K562 (cell line): Measurements from ENCODE around the gene LBP. TPM values are rescaled to one million over a fixed set of nuclear protein-coding genes. Genes with fewer than 3 reads are reported as not detected.

Experiments
- ATAC-seq: fragments of 200-7000 bp; cut with Tn5 transposase; 3 replicates; pipeline ENCODE4 v1.9.1; 2020; ENCODE audit warnings: moderate library complexity
- BruUV-seq: library from RNA; stranded (reverse); fragments of 400-500 nt; replicated peaks from 2 replicates; lab custom pipeline; 2021; lab: Mats Ljungman, UMichigan
- CTCF ChIA-PET: fragments of 300-600 bp; formaldehyde crosslinking; extraction: SDS; loops from one replicate; lab custom pipeline; 2021; ENCODE audit warnings: low intra/inter-chr PET ratio; lab: Yijun Ruan, JAX
- POLR2A ChIA-PET: fragments of 300-600, 350-650 bp; sonication (Branson Sonifier 250); formaldehyde crosslinking; extraction: SDS; loops from one replicate; lab custom pipeline; 2021; ENCODE audit warnings: antibody characterized with exemption, inconsistent platforms; lab: Yijun Ruan, JAX
- DNase-seq, 4 experiments: peaks; one replicate each; pipeline versions ENCODE4 v3.0.0 to v3.0.0-alpha.2; 2011 to 2018; ENCODE audit warnings: low spot score in 3 of 4, mixed read lengths in 3 of 4; ENCODE audit errors: extremely low read depth in 1 of 4
- FAIRE-seq: peaks from 2 replicates; lab custom pipeline; 2011; peaks lifted over from hg19 to GRCh38; lab: Jason Lieb, UNC
- H2AFZ ChIP-seq: 2 replicates; pipeline ENCODE4 v1.6.0; 2011; ENCODE audit warnings: low read depth, low read length, control low read depth, inconsistent platforms
- H3K27ac ChIP-seq: fragments of 200-600 bp; 3 replicates; pipeline ENCODE4 v1.8.0; 2011; ENCODE audit warnings: low read depth, mild to moderate bottlenecking, control low read depth, inconsistent platforms, low read length, moderate library complexity, mixed read lengths; ENCODE audit errors: extremely low read depth
- H3K27me3 ChIP-seq, 2 experiments: fragments of 300-600 bp in 1 of 2; 2 replicates in 1 of 2; 3 replicates in 1 of 2; pipeline versions ENCODE4 v1.6.0 to v1.8.0; 2011; ENCODE audit warnings: inconsistent platforms in 2 of 2, low read length in 2 of 2, mild to moderate bottlenecking in 1 of 2, mixed read lengths in 1 of 2, moderate library complexity in 1 of 2; ENCODE audit not compliant: control insufficient read depth in 2 of 2, insufficient read depth in 2 of 2
- H3K36me3 ChIP-seq: fragments of 300-600 bp; 3 replicates; pipeline ENCODE4 v1.8.0; 2011; ENCODE audit warnings: mild to moderate bottlenecking, low read length, inconsistent platforms; ENCODE audit not compliant: control insufficient read depth, insufficient read depth
- H3K4me1 ChIP-seq, 2 experiments: fragments of 200-600 bp in 1 of 2; replicated peaks in 1 of 2; 2 replicates in 1 of 2; 3 replicates in 1 of 2; pipeline versions ENCODE4 v1.5.1 to v1.8.0; 2011; ENCODE audit warnings: inconsistent platforms in 2 of 2, low read length in 2 of 2, mild to moderate bottlenecking in 1 of 2, mixed read lengths in 1 of 2, moderate library complexity in 1 of 2; ENCODE audit not compliant: control insufficient read depth in 2 of 2, insufficient read depth in 2 of 2
- H3K4me2 ChIP-seq: 2 replicates; pipeline ENCODE4 v1.6.1; 2011; ENCODE audit warnings: low read length, control low read depth, inconsistent platforms, mixed read lengths; ENCODE audit not compliant: insufficient read depth
- H3K4me3 ChIP-seq: fragments of 200-600 bp; sonication (generic), shearing (Covaris generic); 2 replicates; pipeline ENCODE4 v1.5.1; 2016; ENCODE audit warnings: control low read depth, inconsistent platforms
- H3K79me2 ChIP-seq: fragments of 200-600 bp; 3 replicates; pipeline ENCODE4 v1.8.0; 2011; ENCODE audit warnings: low read length, inconsistent platforms; ENCODE audit not compliant: control insufficient read depth, insufficient read depth
- H3K9ac ChIP-seq, 2 experiments: 2 replicates each; pipeline versions ENCODE4 v1.6.0 to v1.6.1; 2011; ENCODE audit warnings: low read depth in 2 of 2, low read length in 2 of 2, control low read depth in 1 of 2, inconsistent platforms in 1 of 2, mild to moderate bottlenecking in 1 of 2, mixed read lengths in 1 of 2; ENCODE audit not compliant: insufficient read depth in 1 of 2
- H3K9me1 ChIP-seq: one replicate; pipeline ENCODE4 v1.6.0; 2011; ENCODE audit warnings: inconsistent platforms, mild to moderate bottlenecking, low read length, moderate library complexity; ENCODE audit not compliant: control insufficient read depth, insufficient read depth
- H3K9me3 ChIP-seq: replicated peaks from 2 replicates; pipeline ENCODE4 v1.5.1; 2011; ENCODE audit warnings: low read depth, low read length, inconsistent platforms; ENCODE audit not compliant: control insufficient read depth, insufficient read depth
- H4K20me1 ChIP-seq: replicated peaks from 2 replicates; pipeline ENCODE4 v1.6.1; 2011; ENCODE audit warnings: low read length, inconsistent platforms, mixed read lengths; ENCODE audit not compliant: control insufficient read depth, insufficient read depth
- POLR3A ChIP-seq: IDR thresholded peaks from 2 replicates; pipeline ENCODE4 v1.6.1; 2011; ENCODE audit warnings: borderline replicate concordance, mild to moderate bottlenecking, moderate library complexity; ENCODE audit not compliant: insufficient read length, insufficient read depth; ENCODE audit errors: extremely low read depth
- PYGO2 ChIP-seq: fragments of 450-650 bp; IDR thresholded peaks from 2 replicates; pipeline ENCODE4 v1.6.1; 2016; ENCODE audit warnings: mild to moderate bottlenecking, missing genetic modification characterization, moderate library complexity, missing compliant biosample characterization
- RBM39 ChIP-seq: fragments of 200-400 bp; formaldehyde crosslinking; optimal IDR thresholded peaks from 2 replicates; pipeline ENCODE3; 2018; ENCODE audit warnings: low read depth, low read length
- STAT5A ChIP-seq: IDR thresholded peaks from 2 replicates; pipeline ENCODE4 v1.6.1; 2012; ENCODE audit warnings: low read length, inconsistent platforms, borderline replicate concordance
- ZC3H8 ChIP-seq: fragments of 450-650 bp; IDR thresholded peaks from 2 replicates; pipeline ENCODE4 v1.6.1; 2017
- ZNF695 ChIP-seq: fragments of 450-650 bp; formaldehyde crosslinking; IDR thresholded peaks from 2 replicates; pipeline ENCODE4 v1.4.0; 2020; ENCODE audit warnings: mild to moderate bottlenecking, moderate library complexity
- WGBS: fragments of 100-300 bp; shearing (Covaris generic); methylation state at CpG from one replicate; pipeline ENCODE4 v1.1.6; 2016; ENCODE audit warnings: low coverage, mixed read lengths; ENCODE audit not compliant: insufficient coverage; ENCODE audit errors: missing lambda C conversion rate; 5-methylcytosine and 5-hydroxymethylcytosine counted together
- in situ Hi-C: fragments of 300-500 bp; cut with MboI; formaldehyde crosslinking; loops from 4 replicates; pipeline ENCODE4 v1.15.0; 2018; ENCODE audit warnings: inconsistent platforms, mixed read lengths
- intact Hi-C: fragments of 100-400 bp; cut with micrococcal nuclease; formaldehyde crosslinking; loops from 2 replicates; pipeline ENCODE4 v1.14.2; 2022
- polyA plus RNA-seq, 8 experiments: library from polyadenylated mRNA; depleted of rRNA in 4 of 8; stranded (reverse) in 5 of 8; unstranded in 3 of 8; fragments of >200 nt; fragmentation: Nextera tagmentation in 2 of 8; fragmentation: Illumina TruSeq in 1 of 8; extraction: Ambion mirVana in 2 of 8; extraction: Trizol in 1 of 8; gene quantifications; 2 replicates each; pipeline versions ENCODE4 v1.2.1 to v1.2.3, GENCODE V29; 2011 to 2014; ENCODE audit warnings: inconsistent platforms in 1 of 8, missing spikeins in 1 of 8
- total RNA-seq, 7 experiments: library from RNA; depleted of rRNA in 6 of 7; stranded (reverse); fragments of >200 nt in 6 of 7; fragmentation: Illumina TruSeq in 2 of 7; extraction: Trizol in 2 of 7; gene quantifications; 2 replicates each; pipeline versions ENCODE4 v1.2.1 to v1.2.3, GENCODE V29; 2011 to 2021; ENCODE audit warnings: low replicate concordance in 1 of 7
- TF ChIP-seq, protein P1 (sequence below), 3 experiments: fragments of 200-800 bp in 1 of 3; fragments of 250-450 bp in 1 of 3; fragments of 450-650 bp in 1 of 3; sonication (Bioruptor Pico) in 1 of 3; sonication (Bioruptor generic) in 1 of 3; formaldehyde crosslinking in 1 of 3; IDR thresholded peaks; 2 replicates each; pipeline versions ENCODE4 v1.6.1 to v1.8.0; 2016 to 2022; ENCODE audit warnings: mild to moderate bottlenecking in 2 of 3, missing genetic modification characterization in 2 of 3, missing compliant biosample characterization in 1 of 3, moderate library complexity in 1 of 3
- TF ChIP-seq, protein P2 (sequence below): IDR thresholded peaks from 2 replicates; pipeline ENCODE4 v1.6.1; 2011; ENCODE audit not compliant: insufficient read length; ENCODE audit errors: extremely low read depth

The LBP gene
- total and polyA plus RNA-seq, 9 of the 15 experiments (the other 6 are each of a cell fraction or from before 2014, with no cell fraction given) = 0.06 to 0.31 (median 0.09) TPM; not detected in 3

DNA sequence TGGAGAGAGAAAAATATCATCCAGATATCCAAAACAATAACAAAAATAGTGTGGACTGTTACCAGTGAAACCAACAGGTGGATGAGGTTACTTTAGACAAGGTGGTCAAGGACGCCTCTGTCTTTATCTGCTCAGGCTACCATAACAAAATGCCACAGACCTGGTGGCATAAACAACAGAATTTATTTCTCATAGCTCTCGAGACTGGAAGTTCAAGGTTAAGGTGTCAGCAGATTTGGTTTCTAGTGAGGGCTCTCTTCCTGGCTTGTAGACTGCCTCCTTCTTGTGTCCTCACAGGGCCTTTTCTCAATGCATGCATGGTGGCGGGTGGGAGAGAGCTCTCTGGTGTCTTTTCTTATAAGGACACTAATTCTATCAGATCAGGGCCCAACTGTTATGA is 21.1 kb upstream of the LBP start:
- no peaks in the 10 kb centered on the region for H3K4me1 ChIP-seq
- H3K9me3 ChIP-seq = no peaks in the 10 kb centered on the region
- intact Hi-C loops (no loop called here), in situ Hi-C loops (no loop called here)
- no peak for DNase-seq
- no TSS peak for BruUV-seq
- no peak overlapping the region for H3K27ac ChIP-seq
- no peaks in the 10 kb centered on the region for H3K9me1 ChIP-seq
- peaks cover 29 to 38% of the 10 kb centered on the region in 2 experiments; a peak in 3 of 5 replicates for H3K27me3 ChIP-seq
- H3K36me3 ChIP-seq = no peaks in the 10 kb centered on the region
- no peaks in the 10 kb centered on the region for H4K20me1 ChIP-seq
- ChIA-PET CTCF (no interaction called here), POLR2A (interaction anchor here (0.9 kb wide), 1 partner anchor 288 kb away, joined by 3 read pairs; no protein-coding TSS in a partner anchor)
- no peak for ATAC-seq
- FAIRE-seq = no peak
- 6% methylated on average over 3 of the region's 3 CpGs for WGBS
- H3K4me2 ChIP-seq = no peak overlapping the region
- TF ChIP-seq ZNF695 = no peak
- no peak for TF ChIP-seq RBM39
- TF ChIP-seq PYGO2 (tag) = no peak
- TF ChIP-seq, protein P1, sequence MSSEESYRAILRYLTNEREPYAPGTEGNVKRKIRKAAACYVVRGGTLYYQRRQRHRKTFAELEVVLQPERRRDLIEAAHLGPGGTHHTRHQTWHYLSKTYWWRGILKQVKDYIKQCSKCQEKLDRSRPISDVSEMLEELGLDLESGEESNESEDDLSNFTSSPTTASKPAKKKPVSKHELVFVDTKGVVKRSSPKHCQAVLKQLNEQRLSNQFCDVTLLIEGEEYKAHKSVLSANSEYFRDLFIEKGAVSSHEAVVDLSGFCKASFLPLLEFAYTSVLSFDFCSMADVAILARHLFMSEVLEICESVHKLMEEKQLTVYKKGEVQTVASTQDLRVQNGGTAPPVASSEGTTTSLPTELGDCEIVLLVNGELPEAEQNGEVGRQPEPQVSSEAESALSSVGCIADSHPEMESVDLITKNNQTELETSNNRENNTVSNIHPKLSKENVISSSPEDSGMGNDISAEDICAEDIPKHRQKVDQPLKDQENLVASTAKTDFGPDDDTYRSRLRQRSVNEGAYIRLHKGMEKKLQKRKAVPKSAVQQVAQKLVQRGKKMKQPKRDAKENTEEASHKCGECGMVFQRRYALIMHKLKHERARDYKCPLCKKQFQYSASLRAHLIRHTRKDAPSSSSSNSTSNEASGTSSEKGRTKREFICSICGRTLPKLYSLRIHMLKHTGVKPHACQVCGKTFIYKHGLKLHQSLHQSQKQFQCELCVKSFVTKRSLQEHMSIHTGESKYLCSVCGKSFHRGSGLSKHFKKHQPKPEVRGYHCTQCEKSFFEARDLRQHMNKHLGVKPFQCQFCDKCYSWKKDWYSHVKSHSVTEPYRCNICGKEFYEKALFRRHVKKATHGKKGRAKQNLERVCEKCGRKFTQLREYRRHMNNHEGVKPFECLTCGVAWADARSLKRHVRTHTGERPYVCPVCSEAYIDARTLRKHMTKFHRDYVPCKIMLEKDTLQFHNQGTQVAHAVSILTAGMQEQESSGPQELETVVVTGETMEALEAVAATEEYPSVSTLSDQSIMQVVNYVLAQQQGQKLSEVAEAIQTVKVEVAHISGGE (CRISPR knock-in tag; IDR thresholded peaks at IDR 0.05) = no peak
- TF ChIP-seq STAT5A = no peak
- TF ChIP-seq, protein P2, sequence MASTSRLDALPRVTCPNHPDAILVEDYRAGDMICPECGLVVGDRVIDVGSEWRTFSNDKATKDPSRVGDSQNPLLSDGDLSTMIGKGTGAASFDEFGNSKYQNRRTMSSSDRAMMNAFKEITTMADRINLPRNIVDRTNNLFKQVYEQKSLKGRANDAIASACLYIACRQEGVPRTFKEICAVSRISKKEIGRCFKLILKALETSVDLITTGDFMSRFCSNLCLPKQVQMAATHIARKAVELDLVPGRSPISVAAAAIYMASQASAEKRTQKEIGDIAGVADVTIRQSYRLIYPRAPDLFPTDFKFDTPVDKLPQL = no peak
- TF ChIP-seq ZC3H8 = no peak
- TF ChIP-seq POLR3A = no peak
- no peak overlapping the region for H2AFZ ChIP-seq
- no peaks in the 10 kb centered on the region for H3K79me2 ChIP-seq
- no peak overlapping the region for H3K9ac ChIP-seq
- H3K4me3 ChIP-seq = no peak overlapping the region
